DOHH2 (cell line): Measurements from ENCODE around the gene PDE4DIP.
"Not testable (repeated sequence)": the region's sequence is repeated elsewhere in the genome, so short reads cannot be mapped to it uniquely, and the experiment has no call there.

ENCODE experiments used
- H3F3A ChIP-seq: fragments of 200-600 bp; sonication (generic), shearing (Covaris generic); 2 replicates; pipeline ENCODE4 v1.6.0; 2016; ENCODE audit warnings: antibody characterized with exemption, mild to moderate bottlenecking; ENCODE audit not compliant: control insufficient read depth, insufficient read depth
- H3K27ac ChIP-seq: fragments of 200-600 bp; sonication (generic); 2 replicates; pipeline ENCODE4 v1.5.1; 2014; ENCODE audit warnings: low read depth, mild to moderate bottlenecking, low read length, moderate library complexity
- H3K27me3 ChIP-seq: fragments of 200-600 bp; sonication (generic); 2 replicates; pipeline ENCODE4 v1.6.1; 2014; ENCODE audit warnings: mild to moderate bottlenecking, low read length, mixed read lengths; ENCODE audit not compliant: control insufficient read depth
- H3K36me3 ChIP-seq: fragments of 200-600 bp; sonication (generic); 2 replicates; pipeline ENCODE4 v1.6.1; 2014; ENCODE audit warnings: mild to moderate bottlenecking, low read length, moderate library complexity, mixed read lengths; ENCODE audit not compliant: control insufficient read depth
- H3K4me1 ChIP-seq: fragments of 200-600 bp; sonication (generic); 2 replicates; pipeline ENCODE4 v1.6.1; 2014; ENCODE audit warnings: mild to moderate bottlenecking, low read length, mixed read lengths; ENCODE audit not compliant: control insufficient read depth
- H3K4me2 ChIP-seq: fragments of 200-600 bp; sonication (generic); 2 replicates; pipeline ENCODE4 v1.6.0; 2014; ENCODE audit warnings: mild to moderate bottlenecking, low read length, moderate library complexity
- H3K4me3 ChIP-seq: fragments of 200-600 bp; sonication (generic); 2 replicates; pipeline ENCODE4 v1.5.1; 2014; ENCODE audit warnings: mild to moderate bottlenecking, low read length, mixed read lengths
- H3K79me2 ChIP-seq: fragments of 200-600 bp; sonication (generic); 2 replicates; pipeline ENCODE4 v1.6.1; 2014; ENCODE audit warnings: mild to moderate bottlenecking, low read length, mixed read lengths; ENCODE audit not compliant: control insufficient read depth
- H3K9me2 ChIP-seq: fragments of 200-600 bp; sonication (generic); replicated peaks from 2 replicates; pipeline ENCODE4 v1.6.1; 2014; ENCODE audit warnings: mild to moderate bottlenecking, low read length, mixed read lengths; ENCODE audit not compliant: control insufficient read depth
- H3K9me3 ChIP-seq: fragments of 200-600 bp; sonication (generic); 2 replicates; pipeline ENCODE4 v1.6.1; 2014; ENCODE audit warnings: antibody characterized with exemption, low read length, mixed read lengths; ENCODE audit not compliant: control insufficient read depth, insufficient read depth
- H4K20me1 ChIP-seq: fragments of 200-600 bp; sonication (generic); 2 replicates; pipeline ENCODE4 v1.6.0; 2014; ENCODE audit warnings: low read depth, mild to moderate bottlenecking, antibody characterized with exemption, low read length, moderate library complexity; ENCODE audit not compliant: control insufficient read depth, insufficient read depth

PDE4DIP gene

DNA sequence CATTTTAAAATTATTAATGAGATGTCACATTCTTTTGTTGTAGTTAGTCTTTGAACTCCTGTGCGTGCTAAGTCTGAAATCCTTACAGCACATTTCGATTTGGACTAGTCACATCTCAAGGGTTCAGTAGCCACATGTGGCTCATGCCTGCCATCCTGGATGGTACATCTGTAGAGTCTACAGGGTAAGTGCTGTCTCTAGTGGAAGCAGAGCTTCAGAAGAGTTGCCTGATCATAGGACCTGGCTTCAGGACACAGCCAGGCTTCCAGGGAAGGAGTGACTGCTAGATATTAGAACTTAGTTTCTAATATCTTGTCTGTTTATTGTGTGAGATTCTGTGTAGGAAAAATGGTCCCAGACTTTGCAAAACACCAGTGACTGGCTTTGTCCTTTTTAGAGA, 72.0 kb downstream of the PDE4DIP start:
- not testable (repeated sequence) for H3K79me2 ChIP-seq, H3F3A ChIP-seq, H3K27me3 ChIP-seq, H3K4me3 ChIP-seq, H3K9me3 ChIP-seq, H3K4me2 ChIP-seq, H3K27ac ChIP-seq, H3K36me3 ChIP-seq, H4K20me1 ChIP-seq, H3K9me2 ChIP-seq, H3K4me1 ChIP-seq

GRCh38 chr1:148916695-148917348, 72.6 kb downstream of the PDE4DIP start:
- not testable (repeated sequence) for H3K79me2 ChIP-seq, H3K27me3 ChIP-seq, H3K4me3 ChIP-seq, H4K20me1 ChIP-seq, H3K36me3 ChIP-seq, H3K9me2 ChIP-seq, H3K4me2 ChIP-seq, H3K27ac ChIP-seq, H3F3A ChIP-seq, H3K9me3 ChIP-seq, H3K4me1 ChIP-seq

DNA sequence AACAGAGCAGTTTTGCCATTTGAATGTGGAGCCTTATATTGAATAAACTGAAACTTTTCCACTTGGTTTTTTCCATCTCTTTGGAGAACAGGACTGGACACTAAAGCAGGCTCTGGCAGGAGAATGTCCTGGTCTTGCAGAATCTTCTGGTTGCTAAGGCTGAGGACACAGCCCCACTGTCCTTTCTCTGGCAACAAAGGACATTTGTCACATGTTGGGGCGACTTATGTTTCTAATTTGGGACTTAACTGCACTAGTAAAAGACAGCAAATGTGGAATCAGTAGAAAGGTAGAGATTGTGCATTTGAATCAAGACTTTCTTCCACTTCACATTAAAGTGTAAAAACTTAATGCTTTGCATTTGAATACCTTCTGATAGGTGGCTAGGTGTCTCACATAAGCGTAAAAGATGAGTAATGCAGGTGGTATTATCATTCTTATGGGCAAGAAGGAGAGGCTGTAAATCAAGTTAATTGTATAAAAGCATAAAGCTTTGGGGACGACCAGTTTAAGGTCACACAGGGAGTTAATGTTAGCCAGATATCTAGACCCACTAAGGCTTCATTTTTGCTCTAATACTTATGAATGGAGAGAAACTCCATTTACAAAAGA, 74.7 kb downstream of the PDE4DIP start:
- H3K27ac ChIP-seq, H3K9me2 ChIP-seq, H3K4me3 ChIP-seq, H3K9me3 ChIP-seq, H3K4me1 ChIP-seq, H3K27me3 ChIP-seq, H3K4me2 ChIP-seq, H3F3A ChIP-seq, H4K20me1 ChIP-seq, H3K79me2 ChIP-seq, H3K36me3 ChIP-seq: not testable (repeated sequence)

DNA sequence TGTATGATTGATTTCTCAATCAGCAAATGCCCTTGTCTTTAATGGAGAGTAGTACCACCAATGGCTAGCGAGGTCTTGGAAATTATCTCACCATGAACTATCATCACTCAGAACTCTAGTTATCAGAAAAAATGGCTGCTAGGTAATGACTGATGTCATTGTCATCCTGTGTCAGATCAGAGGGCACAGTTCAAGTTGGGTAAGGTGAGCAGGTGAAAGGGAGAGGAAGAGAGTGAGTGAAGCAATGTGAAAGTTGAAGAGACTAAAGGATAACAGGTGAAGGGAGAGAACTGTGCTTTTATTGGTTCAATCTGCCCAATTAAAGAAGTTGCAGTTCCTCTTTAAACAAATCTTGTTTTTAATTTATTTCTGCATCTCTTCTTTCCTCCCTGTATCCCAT, 76.8 kb downstream of the PDE4DIP start:
- not testable (repeated sequence) for H3F3A ChIP-seq, H3K9me3 ChIP-seq, H3K79me2 ChIP-seq, H4K20me1 ChIP-seq, H3K4me1 ChIP-seq, H3K9me2 ChIP-seq, H3K36me3 ChIP-seq, H3K4me3 ChIP-seq, H3K27ac ChIP-seq, H3K4me2 ChIP-seq, H3K27me3 ChIP-seq

GRCh38 chr1:148923798-148924197, 79.6 kb downstream of the PDE4DIP start:
- H3K9me3 ChIP-seq, H3F3A ChIP-seq, H3K36me3 ChIP-seq, H3K4me1 ChIP-seq, H3K4me2 ChIP-seq, H3K4me3 ChIP-seq, H4K20me1 ChIP-seq, H3K79me2 ChIP-seq, H3K9me2 ChIP-seq, H3K27me3 ChIP-seq, H3K27ac ChIP-seq: not testable (repeated sequence)

DNA sequence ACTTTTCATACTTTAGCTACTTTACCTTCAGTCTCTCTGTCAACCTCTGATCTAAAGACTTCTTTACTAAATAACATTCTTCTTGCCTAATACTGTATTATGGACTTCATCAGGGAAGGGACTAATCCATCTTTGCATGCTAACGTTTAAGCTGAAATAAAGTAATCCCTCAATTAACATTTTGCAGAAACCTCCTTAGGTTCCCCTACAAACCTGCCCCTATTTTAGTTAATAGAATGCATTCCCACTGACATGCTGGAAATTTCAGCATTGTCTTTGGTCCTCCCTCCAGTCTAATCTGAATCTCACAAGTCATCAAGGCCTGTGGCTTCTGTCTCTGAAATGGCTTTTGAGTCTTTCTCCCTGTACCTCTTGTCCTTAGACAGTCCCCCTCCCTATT, 83.4 kb downstream of the PDE4DIP start:
- not testable (repeated sequence) for H3K79me2 ChIP-seq, H3K4me2 ChIP-seq, H3K27me3 ChIP-seq, H3K27ac ChIP-seq, H3K4me1 ChIP-seq, H3K4me3 ChIP-seq, H3K9me3 ChIP-seq, H3K9me2 ChIP-seq, H3K36me3 ChIP-seq, H4K20me1 ChIP-seq, H3F3A ChIP-seq

DNA sequence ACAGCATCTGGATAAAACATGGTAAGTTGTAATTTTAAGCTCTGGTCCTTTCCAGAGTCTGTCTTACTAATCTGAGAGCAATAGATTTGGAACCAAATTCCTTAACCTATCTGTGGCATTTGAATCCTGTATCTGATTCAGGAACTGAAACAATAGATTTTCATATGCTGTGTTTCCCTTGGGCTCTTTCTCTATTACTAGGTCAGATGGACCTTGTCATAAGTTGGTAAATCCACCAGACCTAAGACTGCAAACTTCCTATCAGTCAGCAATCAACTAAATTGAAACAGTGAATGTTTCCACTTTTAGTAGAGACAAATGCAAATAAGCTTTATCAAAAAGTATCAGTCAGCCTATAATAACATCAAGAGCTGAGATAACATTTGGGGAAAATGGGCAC, 85.0 kb downstream of the PDE4DIP start:
- not testable (repeated sequence) for H3K9me3 ChIP-seq, H3F3A ChIP-seq, H3K27ac ChIP-seq, H3K79me2 ChIP-seq, H3K4me3 ChIP-seq, H3K4me2 ChIP-seq, H3K4me1 ChIP-seq, H3K36me3 ChIP-seq, H3K9me2 ChIP-seq, H3K27me3 ChIP-seq, H4K20me1 ChIP-seq

GRCh38 chr1:148935381-148936002, 91.3 kb downstream of the PDE4DIP start:
- not testable (repeated sequence) for H3K9me3 ChIP-seq, H3K79me2 ChIP-seq, H3K36me3 ChIP-seq, H3K27me3 ChIP-seq, H3K4me1 ChIP-seq, H3F3A ChIP-seq, H3K9me2 ChIP-seq, H4K20me1 ChIP-seq, H3K4me3 ChIP-seq, H3K27ac ChIP-seq, H3K4me2 ChIP-seq
